Astrocyte (in vitro differentiated cells and primary cell): ENCODE results near the gene FUZ.

ENCODE experiments used
- EZH2 ChIP-seq: IDR thresholded peaks from 2 replicates; pipeline ENCODE4 v1.6.1; 2012; ENCODE audit warnings: mild to moderate bottlenecking, low read length, inconsistent platforms; ENCODE audit not compliant: insufficient read depth
- TF ChIP-seq, protein P1 (sequence below): IDR thresholded peaks from 2 replicates; pipeline ENCODE4 v1.5.1; 2011; ENCODE audit warnings: low read depth, mild to moderate bottlenecking, inconsistent platforms, low read length, moderate library complexity; ENCODE audit not compliant: insufficient read depth

DNA sequence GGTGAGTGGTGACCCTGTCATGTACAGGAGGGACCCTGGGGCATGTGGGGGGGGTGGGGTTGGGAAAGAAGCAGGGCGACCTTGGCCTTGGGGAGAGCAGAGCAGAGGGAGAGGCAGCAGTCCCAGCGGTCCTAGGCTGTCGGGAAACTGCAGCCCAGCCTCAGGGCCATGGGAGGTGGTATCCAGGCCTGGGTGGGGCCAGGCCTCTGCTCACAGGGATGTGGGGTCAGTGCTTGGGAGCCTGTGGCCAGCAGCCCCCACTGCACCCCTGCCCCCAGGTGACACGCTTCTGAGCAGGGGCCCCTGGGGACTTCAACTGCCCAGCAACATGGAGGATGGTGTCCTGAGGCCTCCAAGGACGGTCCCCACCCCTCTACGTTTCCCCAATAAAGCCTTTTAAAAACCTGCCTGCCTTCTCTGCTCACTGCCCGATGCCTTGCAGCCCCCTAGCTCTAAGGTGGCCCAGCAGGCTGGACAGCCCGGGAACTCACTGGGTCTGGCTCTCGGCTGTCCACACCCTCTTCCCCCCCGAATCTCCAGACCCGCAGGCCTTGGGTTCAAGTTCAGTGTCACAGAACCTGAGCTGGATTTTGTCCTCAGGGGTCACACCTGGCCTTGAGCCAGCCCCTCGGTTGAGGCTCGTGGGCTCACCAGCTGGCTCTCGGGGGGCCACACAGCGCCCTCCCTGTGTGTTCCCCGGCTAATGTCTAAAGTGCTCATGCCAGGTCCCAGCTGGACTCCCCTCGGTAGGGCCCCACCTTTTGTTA, 47.4 kb upstream of the FUZ start:
- TF ChIP-seq, protein P1, sequence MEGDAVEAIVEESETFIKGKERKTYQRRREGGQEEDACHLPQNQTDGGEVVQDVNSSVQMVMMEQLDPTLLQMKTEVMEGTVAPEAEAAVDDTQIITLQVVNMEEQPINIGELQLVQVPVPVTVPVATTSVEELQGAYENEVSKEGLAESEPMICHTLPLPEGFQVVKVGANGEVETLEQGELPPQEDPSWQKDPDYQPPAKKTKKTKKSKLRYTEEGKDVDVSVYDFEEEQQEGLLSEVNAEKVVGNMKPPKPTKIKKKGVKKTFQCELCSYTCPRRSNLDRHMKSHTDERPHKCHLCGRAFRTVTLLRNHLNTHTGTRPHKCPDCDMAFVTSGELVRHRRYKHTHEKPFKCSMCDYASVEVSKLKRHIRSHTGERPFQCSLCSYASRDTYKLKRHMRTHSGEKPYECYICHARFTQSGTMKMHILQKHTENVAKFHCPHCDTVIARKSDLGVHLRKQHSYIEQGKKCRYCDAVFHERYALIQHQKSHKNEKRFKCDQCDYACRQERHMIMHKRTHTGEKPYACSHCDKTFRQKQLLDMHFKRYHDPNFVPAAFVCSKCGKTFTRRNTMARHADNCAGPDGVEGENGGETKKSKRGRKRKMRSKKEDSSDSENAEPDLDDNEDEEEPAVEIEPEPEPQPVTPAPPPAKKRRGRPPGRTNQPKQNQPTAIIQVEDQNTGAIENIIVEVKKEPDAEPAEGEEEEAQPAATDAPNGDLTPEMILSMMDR, result no peak
- no peak for TF ChIP-seq EZH2
